Stimulated activated CD8-positive, alpha-beta memory T cell treated with anti-CD3 and anti-CD28 coated beads, Interleukin-15, amount 100 ng/mL, for 24 hours (primary cell): ENCODE measurements around the gene CCDC3.
"Not testable (repeated sequence)": the region's sequence is repeated elsewhere in the genome, so short reads cannot be mapped to it uniquely, and the experiment has no call there.

Experiments
- DNase-seq: peaks from one replicate; pipeline ENCODE4 v3.0.0-alpha.2; 2020; ENCODE audit warnings: low read depth

The CCDC3 gene

GRCh38 chr10:13001041-13001886 is at the start of gene CCDC3:
Gene CCDC3 (minus strand): TSS chr10:13001713. CDS start chr10:13001570, 143 bp downstream.
- peak; percentile 0 for DNase-seq

- no peak for DNase-seq
Observed at GRCh38 chr10:13051126-13051694, 49.7 kb upstream of the CCDC3 start.

- DNase-seq: no peak
Observed at GRCh38 chr10:13049774-13050420, 48.4 kb upstream of the CCDC3 start.

GRCh38 chr10:13048762-13049161 is 47.2 kb upstream of the CCDC3 start:
- no peak for DNase-seq

- DNase-seq: no peak
Observed at GRCh38 chr10:13047529-13048206, 46.2 kb upstream of the CCDC3 start.

- DNase-seq: no peak
Observed at GRCh38 chr10:13046851-13047528, 45.5 kb upstream of the CCDC3 start.

- no peak for DNase-seq
Observed at GRCh38 chr10:13043520-13043919, 42.0 kb upstream of the CCDC3 start.

- DNase-seq: no peak
Observed at GRCh38 chr10:13039761-13040160, 38.2 kb upstream of the CCDC3 start.

- no peak for DNase-seq
Observed at GRCh38 chr10:13038391-13038790, 36.9 kb upstream of the CCDC3 start.

- DNase-seq: no peak
Observed at GRCh38 chr10:13037832-13038231, 36.3 kb upstream of the CCDC3 start.

GRCh38 chr10:13036841-13037240 is 35.3 kb upstream of the CCDC3 start:
- no peak for DNase-seq

- not testable (repeated sequence) for DNase-seq
Observed at GRCh38 chr10:13035731-13036130, 34.2 kb upstream of the CCDC3 start.

- no peak for DNase-seq
Observed at GRCh38 chr10:13026873-13027272, 25.4 kb upstream of the CCDC3 start.

GRCh38 chr10:13023754-13024153 is 22.2 kb upstream of the CCDC3 start:
- no peak for DNase-seq

- DNase-seq: no peak
Observed at GRCh38 chr10:13019280-13019679, 17.8 kb upstream of the CCDC3 start.

GRCh38 chr10:13018171-13018570 is 16.7 kb upstream of the CCDC3 start:
- DNase-seq: no peak

- DNase-seq: no peak
Observed at GRCh38 chr10:13016886-13017285, 15.4 kb upstream of the CCDC3 start.

- no peak for DNase-seq
Observed at GRCh38 chr10:13016426-13016825, 14.9 kb upstream of the CCDC3 start.

GRCh38 chr10:13006037-13006436 is 4.5 kb upstream of the CCDC3 start:
- DNase-seq: no peak

- no peak for DNase-seq
Observed at GRCh38 chr10:13003759-13004158, 2.2 kb upstream of the CCDC3 start.

GRCh38 chr10:13003004-13003403 is 1.5 kb upstream of the CCDC3 start:
- DNase-seq: no peak

- DNase-seq: no peak
Observed at GRCh38 chr10:13001887-13002212, 337 bp upstream of the CCDC3 start.
